ENCODE results near the gene ZEB2. TPM values are rescaled to one million over a fixed set of nuclear protein-coding genes. Genes with fewer than 3 reads are reported as not detected.

ZEB2 gene
- total and polyA plus RNA-seq, 2 donors (not counting 3 experiments of a cell fraction or from before 2014, with no cell fraction given), result 17.9 to 49.6 TPM

DNA sequence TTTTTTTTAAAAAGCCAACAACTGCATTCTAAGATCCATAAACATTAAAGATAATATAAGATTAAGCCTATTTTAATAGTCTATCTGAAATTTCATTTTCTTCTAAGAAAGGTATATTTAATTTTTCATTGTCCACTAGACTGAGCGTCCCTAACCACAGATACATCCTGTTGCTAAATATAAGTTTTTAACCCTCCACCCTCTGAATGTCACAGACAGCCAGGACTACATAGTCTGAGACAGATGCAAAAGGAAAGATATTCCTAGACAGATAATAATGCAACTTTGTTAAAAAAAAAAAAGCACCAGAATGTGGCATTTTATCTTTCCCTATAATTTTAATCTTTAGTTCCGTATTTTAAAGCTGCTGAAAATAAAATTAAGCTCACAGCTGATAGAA, 114.6 kb downstream of the ZEB2 start:
- dilution Hi-C loops (cut with MboI; ENCODE audit: extremely low pct_ligation_motif_present, low sequenced_read_pairs) (no loop called here), intact Hi-C loops (cut with micrococcal nuclease) (no loop called here)
- Histone ChIP-seq H3K9me3 (replicated peaks; ENCODE audit: control insufficient read depth, insufficient read depth, low read length) (no peaks in the 10 kb centered on the region), H3K4me3 (replicated peaks in 1 of 3; ENCODE audit: insufficient read depth in 1 of 3, low read depth in 1 of 3, low read length in 3 of 3) (no peak overlapping the region), H3K4me1 (ENCODE audit: control insufficient read depth, extremely low read depth, insufficient read depth, low read length) (no peaks in the 10 kb centered on the region), H2AFZ (ENCODE audit: low read depth, low read length) (no peak overlapping the region), H3K27me3 (ENCODE audit: control insufficient read depth in 2 of 2, insufficient read depth in 2 of 2, low read length in 2 of 2) (no peaks in the 10 kb centered on the region), H3K9ac (replicated peaks; ENCODE audit: extremely low read depth, insufficient read depth, low read length) (no peak overlapping the region), H3K36me3 (ENCODE audit: control insufficient read depth in 2 of 2, extremely low read depth in 1 of 2, insufficient read depth in 2 of 2, low read length in 2 of 2) (peaks cover 5 to 8% of the 10 kb centered on the region in 2 experiments), H3K9me1 (replicated peaks; ENCODE audit: control insufficient read depth, extremely low read depth, insufficient read depth, low read length) (no peaks in the 10 kb centered on the region), H3K4me2 (ENCODE audit: insufficient read depth, low read length) (no peak overlapping the region), H3K27ac (ENCODE audit: insufficient read depth, low read depth, low read length) (no peak overlapping the region), H3K79me2 (ENCODE audit: control insufficient read depth, insufficient read depth, low read length) (no peaks in the 10 kb centered on the region), H4K20me1 (replicated peaks; ENCODE audit: control insufficient read depth, extremely low read depth, insufficient read depth, low read length) (no peaks in the 10 kb centered on the region)
- TF ChIP-seq FOS (IDR thresholded peaks at IDR 0.05; ENCODE audit: borderline replicate concordance, insufficient read depth, low read length), result no peak
- no peak for TF ChIP-seq POLR2A (IDR thresholded peaks at IDR 0.05; ENCODE audit: low read depth, low read length)
- TF ChIP-seq, protein P1, sequence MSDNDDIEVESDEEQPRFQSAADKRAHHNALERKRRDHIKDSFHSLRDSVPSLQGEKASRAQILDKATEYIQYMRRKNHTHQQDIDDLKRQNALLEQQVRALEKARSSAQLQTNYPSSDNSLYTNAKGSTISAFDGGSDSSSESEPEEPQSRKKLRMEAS (IDR thresholded peaks at IDR 0.05; ENCODE audit: insufficient read depth, insufficient read length), result no peak
- no peak for TF ChIP-seq MYC (IDR thresholded peaks at IDR 0.05; ENCODE audit: low read depth, low read length)
- TF ChIP-seq GATA2 (IDR thresholded peaks at IDR 0.05; ENCODE audit: insufficient read depth, insufficient read length, low read depth, low read length), result no peak
- TF ChIP-seq, protein P2, sequence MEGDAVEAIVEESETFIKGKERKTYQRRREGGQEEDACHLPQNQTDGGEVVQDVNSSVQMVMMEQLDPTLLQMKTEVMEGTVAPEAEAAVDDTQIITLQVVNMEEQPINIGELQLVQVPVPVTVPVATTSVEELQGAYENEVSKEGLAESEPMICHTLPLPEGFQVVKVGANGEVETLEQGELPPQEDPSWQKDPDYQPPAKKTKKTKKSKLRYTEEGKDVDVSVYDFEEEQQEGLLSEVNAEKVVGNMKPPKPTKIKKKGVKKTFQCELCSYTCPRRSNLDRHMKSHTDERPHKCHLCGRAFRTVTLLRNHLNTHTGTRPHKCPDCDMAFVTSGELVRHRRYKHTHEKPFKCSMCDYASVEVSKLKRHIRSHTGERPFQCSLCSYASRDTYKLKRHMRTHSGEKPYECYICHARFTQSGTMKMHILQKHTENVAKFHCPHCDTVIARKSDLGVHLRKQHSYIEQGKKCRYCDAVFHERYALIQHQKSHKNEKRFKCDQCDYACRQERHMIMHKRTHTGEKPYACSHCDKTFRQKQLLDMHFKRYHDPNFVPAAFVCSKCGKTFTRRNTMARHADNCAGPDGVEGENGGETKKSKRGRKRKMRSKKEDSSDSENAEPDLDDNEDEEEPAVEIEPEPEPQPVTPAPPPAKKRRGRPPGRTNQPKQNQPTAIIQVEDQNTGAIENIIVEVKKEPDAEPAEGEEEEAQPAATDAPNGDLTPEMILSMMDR (IDR thresholded peaks at IDR 0.05; ENCODE audit: extremely low read depth in 1 of 2, insufficient read depth in 1 of 2, low read depth in 1 of 2, low read length in 2 of 2), result no peak
- TF ChIP-seq JUN (IDR thresholded peaks at IDR 0.05; ENCODE audit: borderline replicate concordance, insufficient read depth, insufficient read length, low read depth), result no peak
- TF ChIP-seq EZH2 (IDR thresholded peaks at IDR 0.05; ENCODE audit: borderline replicate concordance, low read depth, low read length, severe bottlenecking), result no peak
- no peak for TF ChIP-seq POLR2AphosphoS5 (IDR thresholded peaks at IDR 0.05; ENCODE audit: insufficient read depth, low read depth, low read length)
- no peak for DNase-seq (ENCODE audit: low read depth, low spot score)
- ChIA-PET POLR2A (no interaction called here), CTCF (interaction anchor here (1.6 kb wide), 1 partner anchor 1347 kb away, joined by 4 read pairs; no protein-coding TSS in a partner anchor)
- no TSS peak for BruUV-seq (replicated peaks)
- no peak for FAIRE-seq

Data from endothelial cell of umbilical vein (primary cell).